Gastroesophageal sphincter (tissue), 4 donors: Measurements from ENCODE around the gene IRF8. TPM values are rescaled to one million over a fixed set of nuclear protein-coding genes. Genes with fewer than 3 reads are reported as not detected.

Experiments
- ATAC-seq: fragments of 150-250 bp; one replicate; pipeline ENCODE4 v1.9.1; 2016; ENCODE audit warnings: mild to moderate bottlenecking, moderate library complexity
- H3K27ac ChIP-seq, 4 donors: fragments of 200-600 bp; sonication (generic) in 3 of 4; 1 replicate in 3 of 4; 2 replicates in 1 of 4; pipeline ENCODE4 v1.5.1; 2016 to 2019
- H3K27me3 ChIP-seq: fragments of 200-600 bp; sonication (generic); one replicate; pipeline ENCODE4 v1.5.1; 2019
- H3K36me3 ChIP-seq, 2 donors: fragments of 200-600 bp; sonication (generic); one replicate each; pipeline ENCODE4 v1.5.1; 2019; ENCODE audit warnings: control low read depth in 1 of 2
- H3K4me1 ChIP-seq, 3 donors: fragments of 200-600 bp; sonication (generic); 1 replicate in 2 of 3; 2 replicates in 1 of 3; pipeline ENCODE4 v1.5.1; 2016 to 2019; ENCODE audit warnings: control low read depth in 2 of 3
- H3K4me3 ChIP-seq, 2 donors: fragments of 200-600 bp; sonication (generic); one replicate each; pipeline ENCODE4 v1.5.1; 2019; ENCODE audit warnings: mild to moderate bottlenecking in 1 of 2, moderate library complexity in 1 of 2
- H3K9me3 ChIP-seq, 3 donors: fragments of 200-600 bp; sonication (generic); one replicate each; pipeline ENCODE4 v1.5.1; 2017 to 2019; ENCODE audit warnings: control low read depth in 2 of 3
- CTCF ChIP-seq, 4 experiments: fragments of 200-600 bp in 2 of 4; fragments of 450-650 bp in 2 of 4; sonication (generic) in 1 of 4; IDR thresholded peaks; one replicate each; pipeline ENCODE4 v1.5.1; 2017 to 2019; ENCODE audit warnings: antibody characterized with exemption in 4 of 4, mild to moderate bottlenecking in 2 of 4, moderate library complexity in 2 of 4
- EP300 ChIP-seq: sonication (generic); formaldehyde crosslinking; IDR thresholded peaks from one replicate; pipeline ENCODE4 v1.6.1; 2017; ENCODE audit warnings: antibody characterized with exemption, mild to moderate bottlenecking
- POLR2A ChIP-seq, 2 donors: fragments of 450-650 bp; IDR thresholded peaks; one replicate each; pipeline ENCODE4 v1.6.1; 2017; ENCODE audit warnings: antibody characterized with exemption in 2 of 2, mild to moderate bottlenecking in 2 of 2, moderate library complexity in 1 of 2
- POLR2AphosphoS5 ChIP-seq: sonication (generic); formaldehyde crosslinking; IDR thresholded peaks from one replicate; pipeline ENCODE4 v1.6.1; 2017; ENCODE audit warnings: antibody characterized with exemption
- WGBS, 2 donors: methylation state at CpG; one replicate each; pipeline ENCODE4 v1.1.5; 2018; ENCODE audit warnings: low coverage in 1 of 2; 5-methylcytosine and 5-hydroxymethylcytosine counted together
- total RNA-seq, 4 donors: library from RNA; depleted of rRNA; stranded (reverse); fragments of >200 nt; gene quantifications; one replicate each; pipeline ENCODE4 v1.1.0, GENCODE V29; 2016

Gene IRF8
- total RNA-seq: 10 to 100 TPM in 2 of 4 donors, 1 to 10 TPM in 2; 2.4 to 13.8 (median 9.0) TPM

- Histone ChIP-seq H3K27ac (peak within 1 kb of the TSS in 3 of 4 donors; percentile 60 to 73 (median 63)), H3K4me1 (peaks cover 0 to 28% (median 0%) of the 10 kb centered on the region in 3 donors), H3K36me3 (no peaks in the 10 kb centered on the region), H3K9me3 (no peaks in the 10 kb centered on the region), H3K4me3 (peak within 1 kb of the TSS; percentile 54 to 67), H3K27me3 (peaks cover 14% of the 10 kb centered on the region)
- no peak for TF ChIP-seq CTCF (IDR thresholded peaks at IDR 0.05)
- peak; percentile 54 to 55 for TF ChIP-seq POLR2A (IDR thresholded peaks at IDR 0.05)
- no peak for TF ChIP-seq EP300
- peak; percentile 72 for TF ChIP-seq POLR2AphosphoS5
- WGBS, 2 donors: 17% methylated on average over 2 of the region's 102 CpGs; no CpG with 5 or more reads in 1 of the 2 donors
- peak; percentile 89 for ATAC-seq
Observed at GRCh38 chr16:85898521-85899442, at the start of gene IRF8. Gene IRF8 (plus strand): TSS chr16:85899162. CDS start chr16:85903016, 3,854 bp downstream.

GRCh38 chr16:85849388-85849787 lies 49.6 kb upstream of the IRF8 start:
- Histone ChIP-seq H3K27me3 (peaks cover 7% of the 10 kb centered on the region), H3K36me3 (no peaks in the 10 kb centered on the region), H3K27ac (no peak overlapping the region), H3K9me3 (no peaks in the 10 kb centered on the region), H3K4me3 (no peak overlapping the region), H3K4me1 (peaks cover 0 to 10% (median 0%) of the 10 kb centered on the region in 3 donors)
- TF ChIP-seq POLR2A (IDR thresholded peaks at IDR 0.05): no peak
- no peak for TF ChIP-seq POLR2AphosphoS5
- no peak for TF ChIP-seq EP300
- no peak for TF ChIP-seq CTCF (IDR thresholded peaks at IDR 0.05)
- 77 to 81% methylated on average over 5 to 8 of the region's 8 CpGs for WGBS, 2 donors
- no peak for ATAC-seq

GRCh38 chr16:85850344-85850880 lies 48.5 kb upstream of the IRF8 start:
- WGBS, 2 donors: 33% methylated on average over 1 of the region's 5 CpGs; no CpG with 5 or more reads in 1 of the 2 donors
- no peak for ATAC-seq
- TF ChIP-seq POLR2AphosphoS5: no peak
- no peak for TF ChIP-seq CTCF (IDR thresholded peaks at IDR 0.05)
- no peak for TF ChIP-seq EP300

GRCh38 chr16:85851034-85851785 lies 47.8 kb upstream of the IRF8 start:
- no peak for ATAC-seq
- Histone ChIP-seq H3K36me3 (no peaks in the 10 kb centered on the region), H3K9me3 (peaks cover 0 to 5% (median 0%) of the 10 kb centered on the region in 3 donors), H3K27ac (no peak overlapping the region), H3K4me3 (no peak overlapping the region), H3K4me1 (no peaks in the 10 kb centered on the region), H3K27me3 (peaks cover 7% of the 10 kb centered on the region)
- 75 to 80% methylated on average over 12 to 15 of the region's 15 CpGs for WGBS, 2 donors
- TF ChIP-seq CTCF (IDR thresholded peaks at IDR 0.05) (no peak), POLR2A (IDR thresholded peaks at IDR 0.05) (no peak), EP300 (no peak), POLR2AphosphoS5 (no peak)

More at GRCh38 chr16:85850344-85850880, 48.5 kb upstream of the IRF8 start:
- Histone ChIP-seq H3K27ac (no peak overlapping the region), H3K9me3 (peaks cover 0 to 5% (median 0%) of the 10 kb centered on the region in 3 donors), H3K4me3 (no peak overlapping the region), H3K4me1 (peaks cover 0 to under 1% (median 0%) of the 10 kb centered on the region in 3 donors), H3K36me3 (no peaks in the 10 kb centered on the region), H3K27me3 (peaks cover 7% of the 10 kb centered on the region)
